Stomach (tissue), 4 donors: ENCODE results near the gene IFNB1.

ENCODE experiments used
- CTCF ChIP-seq, 7 experiments: fragments of 450-650 bp in 4 of 7; fragments of 200-600 bp in 3 of 7; sonication (generic) in 3 of 7; IDR thresholded peaks; one replicate each; pipeline ENCODE4 v1.5.1; 2016 to 2019; ENCODE audit warnings: antibody characterized with exemption in 7 of 7, control low read depth in 2 of 7, mild to moderate bottlenecking in 1 of 7
- EP300 ChIP-seq: sonication (generic); formaldehyde crosslinking; IDR thresholded peaks from one replicate; pipeline ENCODE4 v1.6.1; 2017; ENCODE audit warnings: antibody characterized with exemption
- POLR2A ChIP-seq, 4 donors: fragments of 450-650 bp; IDR thresholded peaks; one replicate each; pipeline ENCODE4 v1.6.1; 2016; ENCODE audit warnings: antibody characterized with exemption in 4 of 4, control low read depth in 2 of 4, mild to moderate bottlenecking in 1 of 4, moderate library complexity in 1 of 4
- POLR2AphosphoS5 ChIP-seq, 3 donors: sonication (generic); formaldehyde crosslinking; IDR thresholded peaks; one replicate each; pipeline ENCODE4 v1.6.1; 2016; ENCODE audit warnings: antibody characterized with exemption in 3 of 3

- no peak for TF ChIP-seq CTCF (IDR thresholded peaks at IDR 0.05)
- TF ChIP-seq POLR2A (IDR thresholded peaks at IDR 0.05): no peak
- no peak for TF ChIP-seq POLR2AphosphoS5 (IDR thresholded peaks at IDR 0.05)
- TF ChIP-seq EP300: no peak
Observed at GRCh38 chr9:21096901-21097255, 19.1 kb upstream of the IFNB1 start.
